K562 treated with DMSO at 1 percent for 12 hours (cell line): Measurements from ENCODE around the gene CTSH. TPM values are rescaled to one million over a fixed set of nuclear protein-coding genes. Genes with fewer than 3 reads are reported as not detected.

Experiments used
- total RNA-seq: library from RNA; unstranded; fragments of 300-600 nt; gene quantifications from 2 replicates; pipeline ENCODE4 v1.2.3, GENCODE V29; 2022; ENCODE audit not compliant: insufficient read depth

CTSH gene, protein sequence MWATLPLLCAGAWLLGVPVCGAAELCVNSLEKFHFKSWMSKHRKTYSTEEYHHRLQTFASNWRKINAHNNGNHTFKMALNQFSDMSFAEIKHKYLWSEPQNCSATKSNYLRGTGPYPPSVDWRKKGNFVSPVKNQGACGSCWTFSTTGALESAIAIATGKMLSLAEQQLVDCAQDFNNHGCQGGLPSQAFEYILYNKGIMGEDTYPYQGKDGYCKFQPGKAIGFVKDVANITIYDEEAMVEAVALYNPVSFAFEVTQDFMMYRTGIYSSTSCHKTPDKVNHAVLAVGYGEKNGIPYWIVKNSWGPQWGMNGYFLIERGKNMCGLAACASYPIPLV
- 136 and 161 TPM in 2 replicates for total RNA-seq

DNA sequence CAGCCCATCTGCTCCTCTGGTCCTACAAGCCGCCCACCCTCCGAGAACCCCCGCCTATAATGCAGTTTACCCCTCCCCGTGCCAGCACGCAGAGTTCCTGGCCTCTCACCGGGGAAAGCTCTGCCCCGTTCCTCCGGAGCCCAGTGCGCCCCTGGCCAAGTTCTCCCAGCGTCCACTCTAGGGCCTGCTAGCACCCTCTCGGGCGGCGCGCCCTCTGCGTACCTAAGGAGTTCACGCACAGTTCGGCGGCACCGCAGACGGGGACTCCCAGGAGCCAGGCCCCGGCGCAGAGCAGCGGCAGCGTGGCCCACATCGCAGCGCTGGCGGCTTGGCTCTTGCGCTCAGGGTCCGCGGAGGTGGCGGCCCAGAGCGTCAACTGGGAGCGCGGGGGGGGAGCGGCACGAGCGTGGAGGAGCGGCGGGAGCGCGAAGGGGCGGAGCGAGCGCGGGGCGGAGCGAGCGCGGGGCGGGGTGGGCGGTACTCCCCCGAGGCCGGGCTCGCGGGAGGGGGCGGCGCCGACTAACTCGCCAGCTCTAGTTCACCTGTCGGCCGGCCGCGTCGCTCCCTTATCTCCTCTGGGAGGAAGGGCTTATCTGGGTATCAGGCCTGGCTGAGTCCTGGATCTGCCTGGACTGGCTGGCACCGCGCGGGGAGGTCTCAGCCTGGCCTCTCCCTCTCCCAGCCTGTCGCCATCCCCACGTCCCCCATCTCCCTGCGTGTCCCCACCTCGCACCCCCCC, at the start of gene CTSH:
TSS of gene CTSH (minus strand) at position 378 of the 739 bp plus-strand sequence. CDS start at position 313, 65 bp downstream.

DNA sequence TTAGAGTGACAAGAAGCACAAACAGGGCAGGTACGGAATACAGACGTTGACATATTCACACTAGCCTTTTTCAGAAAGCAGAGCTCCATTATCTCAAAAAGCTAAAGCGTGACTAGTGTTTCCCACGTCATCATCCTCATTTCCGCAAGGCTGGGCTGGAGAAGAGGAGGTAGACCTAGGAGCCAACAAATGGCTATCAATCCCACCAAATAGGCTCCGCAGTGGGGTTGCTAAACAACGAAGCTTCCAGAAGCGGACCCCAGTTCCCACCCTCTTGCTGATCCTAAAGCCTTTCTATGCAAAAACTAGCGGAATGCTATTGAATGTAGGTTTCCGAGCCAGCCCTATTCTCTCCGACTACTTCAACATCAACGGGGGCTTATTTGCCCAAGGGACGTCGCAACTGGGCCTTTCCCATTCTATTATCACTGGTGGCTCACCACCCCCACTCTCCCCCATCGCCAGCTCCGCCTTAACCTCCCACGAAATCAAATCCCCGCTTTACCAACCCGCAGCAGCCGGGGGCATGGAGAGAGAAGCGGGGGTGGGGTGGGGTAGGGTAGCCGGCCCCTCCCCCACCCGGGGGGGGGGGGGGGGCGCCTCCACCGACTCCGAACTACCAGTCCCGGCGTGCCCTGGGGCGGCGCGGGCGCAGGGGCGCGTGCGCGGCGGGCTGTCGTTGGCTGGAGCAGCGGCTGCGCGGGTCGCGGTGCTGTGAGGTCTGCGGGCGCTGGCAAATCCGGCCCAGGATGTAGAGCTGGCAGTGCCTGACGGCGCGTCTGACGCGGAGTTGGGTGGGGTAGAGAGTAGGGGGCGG, 72.5 kb downstream of the CTSH start, which contains the start of gene MORF4L1:
TSS of gene MORF4L1 (plus strand) at position 736 of the 817 bp plus-strand sequence. CDS start 128 bp downstream, outside the sequence.

Other genes starting within 250 kb of the CTSH start
- not detected in 2 replicates for gene ADAMTS7, start 133.6 kb downstream of the CTSH start, total RNA-seq
- 182 and 258 TPM in 2 replicates for gene MORF4L1, start 72.2 kb downstream of the CTSH start, total RNA-seq
- gene RASGRF1, start 145.7 kb upstream of the CTSH start, total RNA-seq, result not detected in 2 replicates